Mammary epithelial cell (primary cell): ENCODE measurements around the gene PPARD.

Source experiments
- EZH2 ChIP-seq: IDR thresholded peaks from 2 replicates; pipeline ENCODE4 v1.6.1; 2012; ENCODE audit warnings: low read length, inconsistent platforms, borderline replicate concordance
- TF ChIP-seq, protein P1 (sequence below), 2 donors: IDR thresholded peaks in 1 of 2; conservative IDR thresholded peaks in 1 of 2; 2 replicates each; pipeline ENCODE4 v1.5.1; 2011 to 2012; ENCODE audit warnings: inconsistent platforms in 2 of 2, low read length in 2 of 2, mild to moderate bottlenecking in 2 of 2, control low read depth in 1 of 2, low read depth in 1 of 2; ENCODE audit not compliant: insufficient read depth in 1 of 2; ENCODE audit errors: extremely low read depth in 1 of 2

DNA sequence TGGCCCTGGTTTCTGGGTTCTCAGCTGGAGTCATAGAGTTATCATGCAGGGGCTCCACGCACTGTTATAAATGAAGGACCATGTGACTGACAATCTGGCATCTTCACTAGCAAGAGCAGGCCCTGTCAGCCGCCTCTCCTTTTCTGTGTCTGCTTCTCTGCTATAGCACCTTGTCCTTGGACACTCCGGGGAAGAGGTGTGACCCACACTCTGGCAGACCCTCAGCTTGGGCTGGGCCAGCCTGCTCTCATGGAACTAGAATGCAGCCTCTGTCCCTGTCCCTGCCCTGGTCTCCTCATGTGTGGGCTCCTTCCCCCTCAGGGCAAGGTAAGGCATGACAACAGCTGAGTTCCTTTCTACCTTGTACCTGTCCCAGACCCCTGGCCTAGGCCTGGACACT, 98.8 kb downstream of the PPARD start:
- TF ChIP-seq EZH2 = no peak
- TF ChIP-seq, protein P1, sequence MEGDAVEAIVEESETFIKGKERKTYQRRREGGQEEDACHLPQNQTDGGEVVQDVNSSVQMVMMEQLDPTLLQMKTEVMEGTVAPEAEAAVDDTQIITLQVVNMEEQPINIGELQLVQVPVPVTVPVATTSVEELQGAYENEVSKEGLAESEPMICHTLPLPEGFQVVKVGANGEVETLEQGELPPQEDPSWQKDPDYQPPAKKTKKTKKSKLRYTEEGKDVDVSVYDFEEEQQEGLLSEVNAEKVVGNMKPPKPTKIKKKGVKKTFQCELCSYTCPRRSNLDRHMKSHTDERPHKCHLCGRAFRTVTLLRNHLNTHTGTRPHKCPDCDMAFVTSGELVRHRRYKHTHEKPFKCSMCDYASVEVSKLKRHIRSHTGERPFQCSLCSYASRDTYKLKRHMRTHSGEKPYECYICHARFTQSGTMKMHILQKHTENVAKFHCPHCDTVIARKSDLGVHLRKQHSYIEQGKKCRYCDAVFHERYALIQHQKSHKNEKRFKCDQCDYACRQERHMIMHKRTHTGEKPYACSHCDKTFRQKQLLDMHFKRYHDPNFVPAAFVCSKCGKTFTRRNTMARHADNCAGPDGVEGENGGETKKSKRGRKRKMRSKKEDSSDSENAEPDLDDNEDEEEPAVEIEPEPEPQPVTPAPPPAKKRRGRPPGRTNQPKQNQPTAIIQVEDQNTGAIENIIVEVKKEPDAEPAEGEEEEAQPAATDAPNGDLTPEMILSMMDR (conservative IDR thresholded peaks at IDR 0.05 in 1 of 2, IDR thresholded peaks at IDR 0.05 in 1 of 2; ENCODE audit: extremely low read depth in 1 of 2, insufficient read depth in 1 of 2, low read depth in 1 of 2, low read length in 2 of 2) = no peak
